Activated CD8-positive, alpha-beta memory T cell treated with anti-CD3 and anti-CD28 coated beads, Interleukin-2, amount 50 U/mL, for 1 hour (primary cell): ENCODE results near the gene INPP1.

Source experiments
- DNase-seq: peaks from one replicate; pipeline ENCODE4 v3.0.0-alpha.2; 2020; ENCODE audit errors: extremely low read depth

The INPP1 gene

DNA sequence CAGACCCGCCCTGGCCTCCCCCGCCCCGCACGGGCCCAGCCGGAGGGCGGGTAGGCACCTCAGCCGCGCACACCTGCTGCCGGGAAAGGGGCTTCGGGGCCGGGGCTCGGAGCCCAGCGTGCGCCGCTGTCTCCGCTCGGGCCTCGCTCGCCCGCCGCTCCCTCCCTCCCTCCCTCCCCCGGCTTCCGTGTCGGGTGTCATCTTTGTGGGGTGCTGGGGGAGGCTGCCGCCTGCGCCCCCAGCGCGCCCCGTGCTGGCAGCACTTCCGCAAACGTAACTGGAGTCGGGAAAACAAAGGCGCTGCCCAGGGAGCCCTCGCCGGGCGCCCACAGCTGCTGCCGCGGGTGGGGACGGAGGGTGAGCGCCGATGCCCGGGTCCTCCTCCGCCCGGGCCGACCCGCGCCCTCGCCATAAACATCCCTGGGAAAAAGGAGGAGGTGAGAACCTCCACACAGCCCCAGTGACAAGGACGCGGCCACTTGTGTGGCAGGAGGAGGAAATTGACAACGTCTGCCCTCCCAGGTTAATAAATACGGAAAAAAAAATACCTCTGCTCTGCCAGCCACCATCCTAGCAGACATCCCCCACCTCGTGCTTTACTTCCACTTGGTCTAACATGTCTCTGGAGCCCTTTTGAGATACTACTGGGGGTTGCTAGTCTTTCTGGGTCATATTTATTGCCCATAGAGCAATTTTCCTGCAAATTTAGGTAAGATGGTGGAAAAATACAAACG, 65.3 kb downstream of the INPP1 start:
- DNase-seq = peak; percentile 67

GRCh38 chr2:190409616-190410015, 66.2 kb downstream of the INPP1 start:
- no peak for DNase-seq

GRCh38 chr2:190410166-190410565, 66.8 kb downstream of the INPP1 start:
- DNase-seq = no peak

DNA sequence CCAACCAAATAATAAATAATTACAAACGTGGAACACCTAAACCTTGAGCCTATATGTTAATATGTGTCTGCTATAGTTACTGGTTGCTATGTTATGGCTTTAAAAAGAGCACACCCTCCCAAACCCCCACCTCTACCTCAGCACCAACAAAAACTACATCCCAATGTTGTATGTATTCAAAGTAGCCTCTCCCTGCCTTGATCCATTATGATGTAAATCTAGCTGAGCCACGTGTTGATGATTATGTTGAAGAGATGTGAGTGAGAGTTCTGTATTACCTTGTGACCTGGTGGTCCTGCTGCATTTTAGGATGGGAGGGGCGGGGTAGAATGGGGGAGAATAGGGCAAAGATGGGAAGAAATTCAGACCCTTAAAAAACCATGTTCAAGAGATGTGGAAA, 69.6 kb downstream of the INPP1 start:
- DNase-seq = no peak

- no peak for DNase-seq
Observed at GRCh38 chr2:190413421-190413820, 70.0 kb downstream of the INPP1 start.

- no peak for DNase-seq
Observed at GRCh38 chr2:190415251-190415650, 71.9 kb downstream of the INPP1 start.

- no peak for DNase-seq
Observed at GRCh38 chr2:190415794-190416775, 72.7 kb downstream of the INPP1 start.

DNA sequence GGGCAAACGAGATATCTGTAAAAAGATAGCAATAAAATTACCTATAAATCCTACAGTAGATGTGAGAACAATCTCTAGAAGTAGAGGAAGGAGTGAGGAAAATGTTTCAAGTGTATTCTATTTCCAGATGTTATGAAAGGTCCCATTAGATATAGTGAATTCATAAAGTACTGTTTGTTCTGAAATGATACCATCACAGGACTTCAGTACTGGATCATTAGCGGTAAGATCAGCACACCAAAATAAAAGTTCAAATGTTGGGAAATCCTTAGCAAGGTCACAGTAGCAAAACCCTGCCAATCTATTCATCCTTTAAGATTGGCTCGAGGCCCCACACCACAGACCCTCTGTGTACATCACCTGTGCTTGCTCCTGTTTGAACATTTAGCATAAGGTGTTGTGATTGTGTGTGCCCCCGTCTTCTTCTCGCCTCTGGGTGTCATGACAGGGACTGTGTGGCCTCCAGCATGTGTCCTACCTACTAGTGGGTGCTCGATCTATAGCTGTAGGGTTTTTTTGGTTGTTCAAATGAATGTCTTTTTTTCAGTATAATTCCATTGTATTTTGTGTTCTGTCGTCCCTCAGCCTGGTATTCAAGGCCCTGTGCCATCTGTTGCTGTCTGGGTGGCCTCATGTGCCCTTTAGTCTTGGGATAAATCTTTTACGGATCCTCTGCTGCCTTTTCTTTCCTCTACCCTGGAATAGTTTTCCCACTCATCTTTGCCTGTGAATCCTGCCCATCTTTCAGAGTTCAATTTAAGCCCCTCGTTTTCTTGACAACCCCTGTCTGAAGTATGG, 73.9 kb downstream of the INPP1 start:
- DNase-seq = no peak

GRCh38 chr2:190418727-190419126, 75.3 kb downstream of the INPP1 start:
- DNase-seq = no peak

GRCh38 chr2:190420801-190421200, 77.4 kb downstream of the INPP1 start:
- no peak for DNase-seq
